Ishikawa (cell line): Measurements from ENCODE around the gene CELA2B.

Source experiments
- CEBPB ChIP-seq: IDR thresholded peaks from 2 replicates; pipeline ENCODE4 v1.6.1; 2012
- EGR1 ChIP-seq: IDR thresholded peaks from 2 replicates; pipeline ENCODE4 v1.6.1; 2012
- EP300 ChIP-seq: IDR thresholded peaks from 2 replicates; pipeline ENCODE4 v1.6.1; 2012; ENCODE audit warnings: borderline replicate concordance
- FOXM1 ChIP-seq: IDR thresholded peaks from 2 replicates; pipeline ENCODE4 v1.6.1; 2012; ENCODE audit warnings: low read depth, borderline replicate concordance
- MAX ChIP-seq: IDR thresholded peaks from 2 replicates; pipeline ENCODE4 v1.6.1; 2012
- REST ChIP-seq: IDR thresholded peaks from 2 replicates; pipeline ENCODE4 v1.6.1; 2012; ENCODE audit warnings: low read depth, mild to moderate bottlenecking
- TAF1 ChIP-seq: IDR thresholded peaks from 2 replicates; pipeline ENCODE4 v1.6.1; 2012; ENCODE audit warnings: low read depth, mild to moderate bottlenecking
- ZBTB7A ChIP-seq: IDR thresholded peaks from 2 replicates; pipeline ENCODE4 v1.6.1; 2012; ENCODE audit warnings: low read depth

GRCh38 chr1:15525050-15526020, 49.4 kb downstream of the CELA2B start:
- TF ChIP-seq FOXM1 = no peak
- TF ChIP-seq MAX = no peak
- 0 out of 2 replicates have a peak, but pooled peaks have one; percentile 4 for TF ChIP-seq TAF1
- no peak for TF ChIP-seq EP300
- no peak for TF ChIP-seq REST
- TF ChIP-seq CEBPB = no peak; the same call in 1 of the 2 replicates
- 0 out of 2 replicates have a peak, but pooled peaks have one; percentile 44 for TF ChIP-seq EGR1
- TF ChIP-seq ZBTB7A = no peak
